HL-60 (cell line): ENCODE results near the gene LRRN2.

ENCODE experiments used
- DNase-seq, 2 experiments: peaks; one replicate each; pipeline ENCODE4 v3.0.0-alpha.2; 2010 to 2020; ENCODE audit warnings: low read depth in 1 of 2, low spot score in 1 of 2
- H3K27ac ChIP-seq: fragments of 250-450 bp; sonication (Bioruptor Pico); replicated peaks from 2 replicates; pipeline ENCODE4 v1.5.1; 2020; ENCODE audit warnings: mild to moderate bottlenecking, moderate library complexity
- H3K27me3 ChIP-seq: fragments of 250-450 bp; sonication (Bioruptor Pico); 2 replicates; pipeline ENCODE4 v1.5.1; 2021; ENCODE audit warnings: mild to moderate bottlenecking, moderate library complexity; ENCODE audit not compliant: insufficient read depth, poor library complexity, severe bottlenecking
- H3K4me3 ChIP-seq: replicated peaks from 2 replicates; pipeline ENCODE4 v1.5.1; 2011; ENCODE audit warnings: mild to moderate bottlenecking, control low read depth, low read length; ENCODE audit not compliant: insufficient read depth
- CTCF ChIP-seq: IDR thresholded peaks from one replicate; pipeline ENCODE4 v1.5.1; 2011; ENCODE audit warnings: low read length, control low read depth, inconsistent platforms; ENCODE audit not compliant: insufficient read depth
- GABPA ChIP-seq: IDR thresholded peaks from 2 replicates; pipeline ENCODE4 v1.6.1; 2012; ENCODE audit warnings: low read depth
- POLR2AphosphoS5 ChIP-seq: IDR thresholded peaks from 2 replicates; pipeline ENCODE4 v1.6.1; 2012; ENCODE audit warnings: low read depth
- REST ChIP-seq: IDR thresholded peaks from 2 replicates; pipeline ENCODE4 v1.6.1; 2012; ENCODE audit warnings: low read depth; ENCODE audit not compliant: insufficient replicate concordance
- SPI1 ChIP-seq: IDR thresholded peaks from 2 replicates; pipeline ENCODE4 v1.6.1; 2012; ENCODE audit warnings: low read depth, mild to moderate bottlenecking, borderline replicate concordance

Gene LRRN2

GRCh38 chr1:204621996-204622395 lies 63.5 kb downstream of the LRRN2 start:
- TF ChIP-seq SPI1 (no peak), GABPA (no peak), REST (no peak), POLR2AphosphoS5 (no peak), CTCF (no peak)
- no peak overlapping the region for H3K4me3 ChIP-seq
- H3K27ac ChIP-seq = no peak overlapping the region
- peaks cover 4% of the 10 kb centered on the region for H3K27me3 ChIP-seq
- no peak for DNase-seq

GRCh38 chr1:204621396-204621795 lies 64.1 kb downstream of the LRRN2 start:
- peaks cover 4% of the 10 kb centered on the region for H3K27me3 ChIP-seq
- no peak overlapping the region for H3K27ac ChIP-seq
- H3K4me3 ChIP-seq = no peak overlapping the region
- no peak for DNase-seq
- no peak for TF ChIP-seq GABPA
- no peak for TF ChIP-seq REST
- no peak for TF ChIP-seq CTCF
- TF ChIP-seq POLR2AphosphoS5 = no peak
- no peak for TF ChIP-seq SPI1

- Histone ChIP-seq H3K4me3 (no peak overlapping the region), H3K27me3 (peaks cover 4% of the 10 kb centered on the region), H3K27ac (no peak overlapping the region)
- no peak for DNase-seq
- TF ChIP-seq REST (no peak), GABPA (no peak), CTCF (no peak), POLR2AphosphoS5 (no peak), SPI1 (no peak)
These were observed 65.8 kb downstream of the LRRN2 start for GRCh38 chr1:204619721-204620120.
